K562 (cell line): ENCODE data around the gene NCKAP1. TPM values are rescaled to one million over a fixed set of nuclear protein-coding genes. Genes with fewer than 3 reads are reported as not detected.

Experiments used
- CBFA2T2 ChIP-seq: fragments of 450-650 bp; conservative IDR thresholded peaks from 2 replicates; pipeline ENCODE4 v1.6.1; 2017; ENCODE audit warnings: mild to moderate bottlenecking
- MYNN ChIP-seq, 2 experiments: sonication (generic); formaldehyde crosslinking in 1 of 2; IDR thresholded peaks; 2 replicates each; pipeline versions ENCODE4 v1.5.0 to v1.6.1; 2016 to 2020; ENCODE audit warnings: antibody characterized with exemption in 1 of 2, missing genetic modification reagents in 1 of 2
- RAD51 ChIP-seq: fragments of 450-650 bp; IDR thresholded peaks from 2 replicates; pipeline ENCODE4 v1.7.1; 2016; ENCODE audit warnings: low read depth, mild to moderate bottlenecking, borderline replicate concordance
- WHSC1 ChIP-seq: IDR thresholded peaks from one replicate; pipeline ENCODE4 v1.6.1; 2012; ENCODE audit warnings: low read length, control low read depth, inconsistent platforms
- ZBTB34 ChIP-seq: fragments of 250-450 bp; sonication (Bioruptor Pico); IDR thresholded peaks from 2 replicates; pipeline ENCODE4 v1.8.0; 2021; ENCODE audit warnings: mild to moderate bottlenecking, moderate library complexity
- ZNF324 ChIP-seq: fragments of 250-450 bp; sonication (Bioruptor Pico); IDR thresholded peaks from 2 replicates; pipeline ENCODE4 v1.4.0; 2020; ENCODE audit warnings: mild to moderate bottlenecking
- ZNF347 ChIP-seq: fragments of 450-650 bp; formaldehyde crosslinking; IDR thresholded peaks from 2 replicates; pipeline ENCODE4 v1.4.0; 2020; ENCODE audit warnings: low read depth, mild to moderate bottlenecking, moderate library complexity
- ZNF644 ChIP-seq: fragments of 200-800 bp; sonication (Bioruptor generic); IDR thresholded peaks from 2 replicates; pipeline ENCODE4 v1.6.1; 2016; ENCODE audit warnings: low read depth, missing genetic modification characterization, missing compliant biosample characterization
- ZNF655 ChIP-seq: fragments of 250-450 bp; sonication (Bioruptor Pico); IDR thresholded peaks from 2 replicates; pipeline ENCODE4 v1.5.0; 2021
- ZNF77 ChIP-seq: fragments of 250-450 bp; sonication (Bioruptor Pico); IDR thresholded peaks from 2 replicates; pipeline ENCODE4 v1.5.0; 2020
- ZNF785 ChIP-seq: fragments of 250-450 bp; sonication (Bioruptor Pico); IDR thresholded peaks from 2 replicates; pipeline ENCODE4 v1.4.0; 2020; ENCODE audit warnings: mild to moderate bottlenecking
- polyA plus RNA-seq, 8 experiments: library from polyadenylated mRNA; depleted of rRNA in 4 of 8; stranded (reverse) in 5 of 8; unstranded in 3 of 8; fragments of >200 nt; fragmentation: Nextera tagmentation in 2 of 8; fragmentation: Illumina TruSeq in 1 of 8; extraction: Ambion mirVana in 2 of 8; extraction: Trizol in 1 of 8; gene quantifications; 2 replicates each; pipeline versions ENCODE4 v1.2.1 to v1.2.3, GENCODE V29; 2011 to 2014; ENCODE audit warnings: inconsistent platforms in 1 of 8, missing spikeins in 1 of 8
- total RNA-seq, 7 experiments: library from RNA; depleted of rRNA in 6 of 7; stranded (reverse); fragments of >200 nt in 6 of 7; fragmentation: Illumina TruSeq in 2 of 7; extraction: Trizol in 2 of 7; gene quantifications; 2 replicates each; pipeline versions ENCODE4 v1.2.1 to v1.2.3, GENCODE V29; 2011 to 2021; ENCODE audit warnings: low replicate concordance in 1 of 7

The NCKAP1 gene
- total and polyA plus RNA-seq, 9 of the 15 experiments (the other 6 are each of a cell fraction or from before 2014, with no cell fraction given): 34.0 to 153 (median 88.7) TPM

GRCh38 chr2:183049420-183049819, 11.2 kb upstream of the NCKAP1 start (continued):
- TF ChIP-seq ZBTB34 (CRISPR knock-in tag): no peak
- TF ChIP-seq MYNN (IDR thresholded peaks at IDR 0.05): no peak
- TF ChIP-seq MYNN (CRISPR knock-in tag; IDR thresholded peaks at IDR 0.05): no peak
- TF ChIP-seq WHSC1: no peak
- no peak for TF ChIP-seq ZNF655
- no peak for TF ChIP-seq ZNF347 (CRISPR knock-in tag)
- TF ChIP-seq ZNF644 (tag): no peak
- TF ChIP-seq RAD51: no peak
- no peak for TF ChIP-seq ZNF324 (CRISPR knock-in tag)
- TF ChIP-seq ZNF785 (CRISPR knock-in tag): no peak
- TF ChIP-seq CBFA2T2: no peak
- no peak for TF ChIP-seq ZNF77 (CRISPR knock-in tag)
